ENCODE data around the gene TRERF1. TPM values are rescaled to one million over a fixed set of nuclear protein-coding genes. Genes with fewer than 3 reads are reported as not detected.

Gene TRERF1
- polyA plus RNA-seq, 3 donors = 0.58 to 10.0 (median 2.0) TPM

DNA sequence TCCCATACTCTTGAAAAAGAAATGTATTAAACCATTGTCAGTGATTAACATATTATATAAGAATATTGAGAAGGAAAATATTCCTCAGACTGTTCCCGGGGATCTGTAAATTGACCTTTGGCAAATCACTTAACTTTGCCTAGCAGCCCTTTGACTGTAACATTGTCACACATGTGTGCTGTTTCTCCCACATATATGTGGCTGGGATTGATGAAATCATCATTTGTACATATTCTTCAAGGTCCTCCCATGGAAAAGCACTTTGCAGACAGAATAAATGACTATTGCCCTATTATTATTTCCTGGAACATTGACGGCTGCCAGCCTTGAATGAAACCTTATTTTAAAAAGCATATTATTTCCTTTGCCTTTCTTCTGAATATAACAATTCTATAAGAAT, 36.4 kb upstream of the TRERF1 start:
- no peaks in the 10 kb centered on the region for H3K36me3 Mint-ChIP-seq
- Histone ChIP-seq H3K27ac (ENCODE audit: low read depth in 1 of 2, low read length in 2 of 2) (no peak overlapping the region), H3K27me3 (ENCODE audit: control insufficient read depth in 2 of 2, insufficient read depth in 2 of 2, low read length in 2 of 2) (no peaks in the 10 kb centered on the region), H4K20me1 (ENCODE audit: insufficient read depth, low read length) (no peaks in the 10 kb centered on the region), H3K9ac (ENCODE audit: insufficient read depth, low read length, poor library complexity, severe bottlenecking) (no peak overlapping the region), H3K4me2 (replicated peaks; ENCODE audit: extremely low read depth, low read length, poor library complexity, severe bottlenecking) (no peak overlapping the region), H3K79me2 (ENCODE audit: insufficient read depth, low read length) (no peaks in the 10 kb centered on the region), H3K9me3 (replicated peaks in 1 of 2; ENCODE audit: control insufficient read depth in 1 of 2, insufficient read depth in 1 of 2, low read length in 2 of 2) (no peaks in the 10 kb centered on the region), H3K4me3 (replicated peaks in 1 of 3; ENCODE audit: low read depth in 2 of 3, low read length in 3 of 3) (no peak overlapping the region), H3K4me1 (ENCODE audit: control insufficient read depth in 1 of 2, insufficient read depth in 2 of 2, low read length in 2 of 2) (no peaks in the 10 kb centered on the region), H2AFZ (ENCODE audit: insufficient read depth, low read depth, low read length, poor library complexity, severe bottlenecking) (no peak overlapping the region), H3K36me3 (replicated peaks in 1 of 2; ENCODE audit: control insufficient read depth in 1 of 2, insufficient read depth in 2 of 2, low read length in 2 of 2) (no peaks in the 10 kb centered on the region)
- H3K27ac Mint-ChIP-seq = no peak overlapping the region
- H3K4me3 Mint-ChIP-seq = no peak overlapping the region
- no peak for DNase-seq
- TF ChIP-seq, protein P1, sequence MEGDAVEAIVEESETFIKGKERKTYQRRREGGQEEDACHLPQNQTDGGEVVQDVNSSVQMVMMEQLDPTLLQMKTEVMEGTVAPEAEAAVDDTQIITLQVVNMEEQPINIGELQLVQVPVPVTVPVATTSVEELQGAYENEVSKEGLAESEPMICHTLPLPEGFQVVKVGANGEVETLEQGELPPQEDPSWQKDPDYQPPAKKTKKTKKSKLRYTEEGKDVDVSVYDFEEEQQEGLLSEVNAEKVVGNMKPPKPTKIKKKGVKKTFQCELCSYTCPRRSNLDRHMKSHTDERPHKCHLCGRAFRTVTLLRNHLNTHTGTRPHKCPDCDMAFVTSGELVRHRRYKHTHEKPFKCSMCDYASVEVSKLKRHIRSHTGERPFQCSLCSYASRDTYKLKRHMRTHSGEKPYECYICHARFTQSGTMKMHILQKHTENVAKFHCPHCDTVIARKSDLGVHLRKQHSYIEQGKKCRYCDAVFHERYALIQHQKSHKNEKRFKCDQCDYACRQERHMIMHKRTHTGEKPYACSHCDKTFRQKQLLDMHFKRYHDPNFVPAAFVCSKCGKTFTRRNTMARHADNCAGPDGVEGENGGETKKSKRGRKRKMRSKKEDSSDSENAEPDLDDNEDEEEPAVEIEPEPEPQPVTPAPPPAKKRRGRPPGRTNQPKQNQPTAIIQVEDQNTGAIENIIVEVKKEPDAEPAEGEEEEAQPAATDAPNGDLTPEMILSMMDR (IDR thresholded peaks at IDR 0.05) = no peak
- WGBS (ENCODE audit: insufficient coverage) = no CpG with 5 or more reads among the region's 2 CpGs
- H3K4me1 Mint-ChIP-seq = no peaks in the 10 kb centered on the region
- H3K27me3 Mint-ChIP-seq (ENCODE audit: low read depth in 3 of 3) = peaks cover 2 to 6% (median 4%) of the 10 kb centered on the region in 3 donors
- intact Hi-C loops (cut with micrococcal nuclease) = no loop called here
- no peaks in the 10 kb centered on the region for H3K9me3 Mint-ChIP-seq

DNA sequence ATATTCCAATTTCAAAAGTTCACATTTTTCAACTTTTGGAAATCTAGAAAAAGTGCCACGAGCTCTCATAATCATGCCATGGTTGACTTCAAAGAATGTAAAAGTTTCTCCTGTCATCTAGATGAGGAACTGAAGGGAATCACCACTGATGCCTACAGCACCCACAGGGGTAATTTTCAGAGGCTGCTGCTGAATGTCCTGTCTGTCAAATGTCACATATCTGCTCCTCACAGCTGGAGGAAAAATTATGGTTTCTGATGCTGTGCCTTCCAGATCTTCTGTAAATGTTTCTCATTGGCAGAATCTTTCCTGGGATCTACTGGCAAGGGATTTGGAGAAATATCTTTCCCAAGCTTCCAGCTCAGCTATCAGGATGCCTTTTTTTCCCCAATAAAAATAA, 32.5 kb upstream of the TRERF1 start:
- H3K9me3 Mint-ChIP-seq = no peaks in the 10 kb centered on the region
- Histone ChIP-seq H2AFZ (ENCODE audit: insufficient read depth, low read depth, low read length, poor library complexity, severe bottlenecking) (no peak overlapping the region), H3K9ac (ENCODE audit: insufficient read depth, low read length, poor library complexity, severe bottlenecking) (no peak overlapping the region), H3K4me2 (replicated peaks; ENCODE audit: extremely low read depth, low read length, poor library complexity, severe bottlenecking) (no peak overlapping the region), H3K9me3 (replicated peaks in 1 of 2; ENCODE audit: control insufficient read depth in 1 of 2, insufficient read depth in 1 of 2, low read length in 2 of 2) (no peaks in the 10 kb centered on the region), H3K79me2 (ENCODE audit: insufficient read depth, low read length) (no peaks in the 10 kb centered on the region), H3K27ac (ENCODE audit: low read depth in 1 of 2, low read length in 2 of 2) (no peak overlapping the region), H4K20me1 (ENCODE audit: insufficient read depth, low read length) (no peaks in the 10 kb centered on the region), H3K36me3 (replicated peaks in 1 of 2; ENCODE audit: control insufficient read depth in 1 of 2, insufficient read depth in 2 of 2, low read length in 2 of 2) (no peaks in the 10 kb centered on the region), H3K27me3 (ENCODE audit: control insufficient read depth in 2 of 2, insufficient read depth in 2 of 2, low read length in 2 of 2) (no peaks in the 10 kb centered on the region), H3K4me3 (replicated peaks in 1 of 3; ENCODE audit: low read depth in 2 of 3, low read length in 3 of 3) (no peak overlapping the region), H3K4me1 (ENCODE audit: control insufficient read depth in 1 of 2, insufficient read depth in 2 of 2, low read length in 2 of 2) (no peaks in the 10 kb centered on the region)
- WGBS (ENCODE audit: insufficient coverage) = no CpG with 5 or more reads among the region's 1 CpG
- H3K4me3 Mint-ChIP-seq = no peak overlapping the region
- H3K27ac Mint-ChIP-seq = no peak overlapping the region
- H3K27me3 Mint-ChIP-seq (ENCODE audit: low read depth in 3 of 3) = peaks cover 0 to 4% (median 0%) of the 10 kb centered on the region in 3 donors
- H3K4me1 Mint-ChIP-seq = no peaks in the 10 kb centered on the region
- intact Hi-C loops (cut with micrococcal nuclease) = no loop called here
- TF ChIP-seq, protein P1 (IDR thresholded peaks at IDR 0.05) = no peak
- no peaks in the 10 kb centered on the region for H3K36me3 Mint-ChIP-seq
- no peak for DNase-seq
